Measurements from ENCODE around the gene RNF167. TPM values are rescaled to one million over a fixed set of nuclear protein-coding genes. Genes with fewer than 3 reads are reported as not detected.

The RNF167 gene
- total and polyA plus RNA-seq, 2 of the 4 experiments (the other 2 are of a cell fraction), result 13.1 to 79.5 TPM

- Histone ChIP-seq H2AK5ac (ENCODE audit: low read depth, low read length) (no peak overlapping the region), H3K9ac (ENCODE audit: low read depth, low read length) (no peak overlapping the region), H3K27me3 (ENCODE audit: control insufficient read depth, insufficient read depth, low read length) (no peaks in the 10 kb centered on the region), H4K20me1 (ENCODE audit: insufficient read depth, low read length) (0 out of 2 replicates have a peak, but pooled peaks cover 9% of the 10 kb centered on the region), H3K27ac (ENCODE audit: insufficient read depth, low read length) (no peak overlapping the region), H2BK120ac (ENCODE audit: low read depth, low read length) (no peak overlapping the region), H2BK5ac (ENCODE audit: low read depth, low read length, poor library complexity, severe bottlenecking) (no peak overlapping the region), H4K8ac (ENCODE audit: low read depth in 2 of 2, low read length in 2 of 2) (no peak overlapping the region), H3K79me1 (ENCODE audit: low read depth in 1 of 2, low read length in 2 of 2) (peaks cover 6 to 32% of the 10 kb centered on the region in 2 experiments; a peak in 2 of 4 replicates), H4K91ac (ENCODE audit: insufficient read depth, low read depth, low read length) (no peak overlapping the region), H3K4me3 (ENCODE audit: insufficient read depth, low read depth, low read length) (no peak overlapping the region), H3K36me3 (ENCODE audit: control insufficient read depth, insufficient read depth, low read length) (peaks cover 49% of the 10 kb centered on the region), H3K14ac (replicated peaks; ENCODE audit: low read depth, low read length) (no peak overlapping the region), H3K4ac (ENCODE audit: low read depth, low read length) (no peak overlapping the region), H3K4me2 (ENCODE audit: low read depth, low read length) (no peak overlapping the region), H3K18ac (ENCODE audit: low read depth, low read length) (no peak overlapping the region), H2AFZ (replicated peaks; ENCODE audit: low read length, poor library complexity) (no peak overlapping the region), H4K5ac (ENCODE audit: low read depth, low read length) (no peak overlapping the region), H3K23ac (ENCODE audit: low read depth, low read length) (no peak overlapping the region), H3K9me1 (ENCODE audit: insufficient read depth, low read length) (peaks cover 15% of the 10 kb centered on the region), H3K56ac (ENCODE audit: extremely low read depth, insufficient read depth, low read length) (no peak overlapping the region), H2AK9ac (replicated peaks; ENCODE audit: low read depth, low read length, poor library complexity) (peak overlapping the region; percentile 19), H3K4me1 (ENCODE audit: control insufficient read depth, insufficient read depth, low read length) (peaks cover 3% of the 10 kb centered on the region; the same call in 1 of the 2 replicates), H3K9me3 (ENCODE audit: control insufficient read depth, insufficient read depth, low read length) (no peaks in the 10 kb centered on the region), H2BK15ac (ENCODE audit: low read depth, low read length) (no peak overlapping the region), H2BK20ac (ENCODE audit: low read depth, low read length) (no peak overlapping the region)
- TF ChIP-seq BHLHE40 (IDR thresholded peaks at IDR 0.05; ENCODE audit: low read depth, low read length) (no peak), NFE2L2 (IDR thresholded peaks at IDR 0.05; ENCODE audit: low read depth, low read length) (no peak), ELK1 (IDR thresholded peaks at IDR 0.05; ENCODE audit: borderline replicate concordance, low read depth, low read length) (no peak), RCOR1 (IDR thresholded peaks at IDR 0.05; ENCODE audit: insufficient replicate concordance, low read length) (no peak), RAD21 (IDR thresholded peaks at IDR 0.05; ENCODE audit: low read length) (peak; percentile 51), MAZ (IDR thresholded peaks at IDR 0.05; ENCODE audit: borderline replicate concordance, low read depth, low read length) (no peak), CTCF (conservative IDR thresholded peaks at IDR 0.05; ENCODE audit: low read depth, low read length) (peak; percentile 67), RFX5 (IDR thresholded peaks at IDR 0.05; ENCODE audit: low read depth, low read length) (no peak), CEBPB (IDR thresholded peaks at IDR 0.05; ENCODE audit: low read depth, low read length) (peak; percentile 47; the same call in 1 of the 2 replicates), MAFK (IDR thresholded peaks at IDR 0.05; ENCODE audit: low read depth, low read length) (no peak), CHD1 (IDR thresholded peaks at IDR 0.05; ENCODE audit: low read depth, low read length) (no peak), SMC3 (IDR thresholded peaks at IDR 0.05; ENCODE audit: low read depth, low read length) (peak; percentile 70), USF2 (IDR thresholded peaks at IDR 0.05; ENCODE audit: low read depth, low read length) (no peak), FOS (IDR thresholded peaks at IDR 0.05; ENCODE audit: low read depth, low read length) (no peak), MXI1 (IDR thresholded peaks at IDR 0.05; ENCODE audit: borderline replicate concordance, low read depth, low read length) (no peak), POLR2A (IDR thresholded peaks at IDR 0.05; ENCODE audit: low read depth, low read length) (no peak)
- dilution Hi-C loops (cut with HindIII; ENCODE audit: low sequenced_read_pairs, unreplicated experiment), result no loop called here
- no TSS peak for BruUV-seq (replicated peaks)
- CTCF ChIA-PET, result interaction anchor here (1.8 kb wide), 1 partner anchor 10 kb away, joined by 6 read pairs; no protein-coding TSS in a partner anchor
- DNase-seq (peak; percentile 46), ATAC-seq (ENCODE audit: low read depth) (peak; percentile 90)
- WGBS, 2 experiments (ENCODE audit: extremely low coverage in 2 of 2, insufficient read length in 1 of 2), result 48% methylated on average over 3 of the region's 6 CpGs; no CpG with 5 or more reads in 1 of the 2 experiments
- intact Hi-C loops (cut with micrococcal nuclease), result loop anchor here (1.0 kb wide), 1 partner anchor 82 kb away; no protein-coding TSS in a partner anchor
- in situ Hi-C loops (cut with MboI; ENCODE audit: low sequenced_read_pairs), result no loop called here
- POLR2A ChIA-PET (ENCODE audit: unreplicated experiment), result no interaction called here
Measured at GRCh38 chr17:4980644-4981216, 40.7 kb downstream of the RNF167 start.
